K562 (cell line): ENCODE measurements around the gene HTR3C. TPM values are rescaled to one million over a fixed set of nuclear protein-coding genes. Genes with fewer than 3 reads are reported as not detected.
A peak's percentile ranks its signal among the peaks of the same experiment; 100 is the strongest.

ENCODE experiments used
- ATF2 ChIP-seq: sonication (generic); formaldehyde crosslinking; IDR thresholded peaks from 2 replicates; pipeline ENCODE4 v1.8.1; 2022; ENCODE audit warnings: missing genetic modification reagents
- ATF3 ChIP-seq, 2 experiments: fragments of 450-650 bp in 1 of 2; sonication (generic) in 1 of 2; formaldehyde crosslinking in 1 of 2; IDR thresholded peaks in 1 of 2; conservative IDR thresholded peaks in 1 of 2; 2 replicates each; pipeline versions ENCODE4 v1.6.1 to v1.8.1; 2016 to 2023; ENCODE audit warnings: mild to moderate bottlenecking in 2 of 2, moderate library complexity in 2 of 2, inconsistent platforms in 1 of 2, missing genetic modification reagents in 1 of 2
- CHCHD3 ChIP-seq: fragments of 250-450 bp; sonication (Bioruptor Pico); IDR thresholded peaks from 2 replicates; pipeline ENCODE4 v2.1.2; 2022; ENCODE audit warnings: mild to moderate bottlenecking
- EHMT2 ChIP-seq: fragments of 450-650 bp; IDR thresholded peaks from 2 replicates; pipeline ENCODE4 v1.6.1; 2018; ENCODE audit warnings: antibody characterized with exemption
- KLF13 ChIP-seq: fragments of 450-650 bp; IDR thresholded peaks from 2 replicates; pipeline ENCODE4 v1.6.1; 2016; ENCODE audit warnings: missing genetic modification characterization, low read depth, mild to moderate bottlenecking, missing compliant biosample characterization, moderate library complexity, borderline replicate concordance
- LEF1 ChIP-seq: fragments of 450-650 bp; IDR thresholded peaks from 2 replicates; pipeline ENCODE4 v1.6.1; 2016; ENCODE audit warnings: mild to moderate bottlenecking
- NR1H2 ChIP-seq: sonication (generic); formaldehyde crosslinking; IDR thresholded peaks from 2 replicates; pipeline ENCODE4 v1.4.0; 2020; ENCODE audit warnings: mild to moderate bottlenecking, missing genetic modification reagents
- PRDM10 ChIP-seq: fragments of 450-650 bp; IDR thresholded peaks from 2 replicates; pipeline ENCODE4 v1.6.1; 2018; ENCODE audit not compliant: partially characterized antibody
- PRPF4 ChIP-seq: fragments of 200-400 bp; formaldehyde crosslinking; IDR thresholded peaks from one replicate; pipeline ENCODE4 v1.6.1; 2017; ENCODE audit warnings: low read length, low read depth, mild to moderate bottlenecking; ENCODE audit not compliant: insufficient read depth, poor library complexity, severe bottlenecking
- PURB ChIP-seq: sonication (generic); formaldehyde crosslinking; IDR thresholded peaks from 2 replicates; pipeline ENCODE4 v1.9.0; 2021; ENCODE audit warnings: low read depth, mild to moderate bottlenecking, missing genetic modification reagents
- RB1 ChIP-seq: fragments of 450-650 bp; IDR thresholded peaks from 2 replicates; pipeline ENCODE4 v1.6.1; 2017; ENCODE audit warnings: low read depth, mild to moderate bottlenecking
- RBM39 ChIP-seq: fragments of 200-400 bp; formaldehyde crosslinking; optimal IDR thresholded peaks from 2 replicates; pipeline ENCODE3; 2018; ENCODE audit warnings: low read depth, low read length
- TARDBP ChIP-seq: fragments of 450-650 bp; IDR thresholded peaks from 2 replicates; pipeline ENCODE4 v1.6.1; 2016
- TRIM28 ChIP-seq: fragments of 450-650 bp; IDR thresholded peaks from 2 replicates; pipeline ENCODE4 v1.6.1; 2017
- USF2 ChIP-seq: sonication (generic); formaldehyde crosslinking; IDR thresholded peaks from 2 replicates; pipeline ENCODE4 v1.5.0; 2020; ENCODE audit warnings: missing genetic modification reagents
- ZEB2 ChIP-seq: fragments of 450-650 bp; IDR thresholded peaks from 2 replicates; pipeline ENCODE4 v1.6.1; 2016
- ZNF12 ChIP-seq: sonication (generic); formaldehyde crosslinking; IDR thresholded peaks from 2 replicates; pipeline ENCODE4 v1.4.0; 2020; ENCODE audit warnings: mild to moderate bottlenecking, missing genetic modification reagents
- ZNF639 ChIP-seq, 2 experiments: fragments of 200-800 bp in 1 of 2; sonication (Bioruptor generic) in 1 of 2; sonication (generic) in 1 of 2; formaldehyde crosslinking in 1 of 2; IDR thresholded peaks in 1 of 2; conservative IDR thresholded peaks in 1 of 2; 2 replicates each; pipeline versions ENCODE4 v1.5.0 to v1.6.1; 2016 to 2020; ENCODE audit warnings: missing compliant biosample characterization in 1 of 2, missing genetic modification characterization in 1 of 2, missing genetic modification reagents in 1 of 2
- polyA plus RNA-seq, 8 experiments: library from polyadenylated mRNA; depleted of rRNA in 4 of 8; stranded (reverse) in 5 of 8; unstranded in 3 of 8; fragments of >200 nt; fragmentation: Nextera tagmentation in 2 of 8; fragmentation: Illumina TruSeq in 1 of 8; extraction: Ambion mirVana in 2 of 8; extraction: Trizol in 1 of 8; gene quantifications; 2 replicates each; pipeline versions ENCODE4 v1.2.1 to v1.2.3, GENCODE V29; 2011 to 2014; ENCODE audit warnings: inconsistent platforms in 1 of 8, missing spikeins in 1 of 8
- total RNA-seq, 7 experiments: library from RNA; depleted of rRNA in 6 of 7; stranded (reverse); fragments of >200 nt in 6 of 7; fragmentation: Illumina TruSeq in 2 of 7; extraction: Trizol in 2 of 7; gene quantifications; 2 replicates each; pipeline versions ENCODE4 v1.2.1 to v1.2.3, GENCODE V29; 2011 to 2021; ENCODE audit warnings: low replicate concordance in 1 of 7

Gene HTR3C
- total and polyA plus RNA-seq, 9 of the 15 experiments (the other 6 are each of a cell fraction or from before 2014, with no cell fraction given): 0.04 to 0.06 TPM; not detected in 7

GRCh38 chr3:184018424-184018973 lies 34.3 kb upstream of the HTR3C start (continued):
- TF ChIP-seq PRDM10 (no peak), TARDBP (0 out of 2 replicates have a peak, but pooled peaks have one; percentile 42), PURB (CRISPR knock-in tag) (no peak), ZNF12 (CRISPR knock-in tag) (no peak), ZNF639 (CRISPR knock-in tag; conservative IDR thresholded peaks at IDR 0.05 in 1 of 2, IDR thresholded peaks at IDR 0.05 in 1 of 2) (no peak), USF2 (CRISPR knock-in tag) (no peak), ATF3 (IDR thresholded peaks at IDR 0.05) (no peak), ATF3 (CRISPR knock-in tag; conservative IDR thresholded peaks at IDR 0.05) (no peak), EHMT2 (no peak), LEF1 (0 out of 2 replicates have a peak, but pooled peaks have one; percentile 8), ATF2 (CRISPR knock-in tag) (no peak), ZEB2 (0 out of 2 replicates have a peak, but pooled peaks have one; percentile 26), RBM39 (no peak), KLF13 (tag) (no peak), CHCHD3 (no peak), PRPF4 (no peak), RB1 (no peak), NR1H2 (no peak), TRIM28 (0 out of 2 replicates have a peak, but pooled peaks have one; percentile 10)
